Activated CD4-positive, alpha-beta T cell treated with anti-CD3 and anti-CD28 coated beads, Interleukin-2, Interleukin-6, amounts not matched to agents 100 ng/mL and 50 ng/mL, durations not matched to agents 16 hours and 8 hours (primary cell): ENCODE data around the gene CAPN8.
A peak's percentile ranks its signal among the peaks of the same experiment; 100 is the strongest.

Experiments
- DNase-seq: peaks from one replicate; pipeline ENCODE4 v3.0.0-alpha.2; 2020

Gene CAPN8

GRCh38 chr1:223702735-223703667, 37.5 kb upstream of the CAPN8 start:
- DNase-seq, result peak; percentile 49

- DNase-seq, result peak; percentile 62
These were observed 35.6 kb upstream of the CAPN8 start for GRCh38 chr1:223700942-223701637.

GRCh38 chr1:223700388-223700918, 35.0 kb upstream of the CAPN8 start:
- DNase-seq, result no peak

GRCh38 chr1:223695941-223696340, 30.4 kb upstream of the CAPN8 start:
- no peak for DNase-seq

GRCh38 chr1:223695014-223695548, 29.6 kb upstream of the CAPN8 start:
- no peak for DNase-seq

GRCh38 chr1:223691121-223691520, 25.6 kb upstream of the CAPN8 start:
- DNase-seq, result no peak

- no peak for DNase-seq
These were observed 18.9 kb upstream of the CAPN8 start for GRCh38 chr1:223684488-223684792.

GRCh38 chr1:223683586-223684487, 18.3 kb upstream of the CAPN8 start:
- DNase-seq, result peak; percentile 47

- no peak for DNase-seq
These were observed 17.0 kb upstream of the CAPN8 start for GRCh38 chr1:223682502-223682901.

GRCh38 chr1:223680188-223680587, 14.7 kb upstream of the CAPN8 start:
- no peak for DNase-seq

GRCh38 chr1:223678841-223679240, 13.3 kb upstream of the CAPN8 start:
- no peak for DNase-seq

- DNase-seq, result no peak
These were observed 8.8 kb upstream of the CAPN8 start for GRCh38 chr1:223674119-223674890.

- DNase-seq, result peak; percentile 27
These were observed 5.1 kb upstream of the CAPN8 start for GRCh38 chr1:223670458-223671159.

GRCh38 chr1:223669003-223669795, 3.7 kb upstream of the CAPN8 start:
- no peak for DNase-seq

GRCh38 chr1:223667484-223668182, 2.1 kb upstream of the CAPN8 start:
- no peak for DNase-seq

- no peak for DNase-seq
These were observed 1.4 kb downstream of the CAPN8 start for GRCh38 chr1:223664106-223664505.

- no peak for DNase-seq
These were observed 2.6 kb downstream of the CAPN8 start for GRCh38 chr1:223662943-223663342.

GRCh38 chr1:223659711-223660110, 5.8 kb downstream of the CAPN8 start:
- DNase-seq, result no peak

GRCh38 chr1:223657978-223658377, 7.5 kb downstream of the CAPN8 start:
- no peak for DNase-seq

GRCh38 chr1:223654083-223654482, 11.4 kb downstream of the CAPN8 start:
- DNase-seq, result no peak
